ENCODE data around the gene DEPP1.
A peak's percentile ranks its signal among the peaks of the same experiment; 100 is the strongest.

The DEPP1 gene

DNA sequence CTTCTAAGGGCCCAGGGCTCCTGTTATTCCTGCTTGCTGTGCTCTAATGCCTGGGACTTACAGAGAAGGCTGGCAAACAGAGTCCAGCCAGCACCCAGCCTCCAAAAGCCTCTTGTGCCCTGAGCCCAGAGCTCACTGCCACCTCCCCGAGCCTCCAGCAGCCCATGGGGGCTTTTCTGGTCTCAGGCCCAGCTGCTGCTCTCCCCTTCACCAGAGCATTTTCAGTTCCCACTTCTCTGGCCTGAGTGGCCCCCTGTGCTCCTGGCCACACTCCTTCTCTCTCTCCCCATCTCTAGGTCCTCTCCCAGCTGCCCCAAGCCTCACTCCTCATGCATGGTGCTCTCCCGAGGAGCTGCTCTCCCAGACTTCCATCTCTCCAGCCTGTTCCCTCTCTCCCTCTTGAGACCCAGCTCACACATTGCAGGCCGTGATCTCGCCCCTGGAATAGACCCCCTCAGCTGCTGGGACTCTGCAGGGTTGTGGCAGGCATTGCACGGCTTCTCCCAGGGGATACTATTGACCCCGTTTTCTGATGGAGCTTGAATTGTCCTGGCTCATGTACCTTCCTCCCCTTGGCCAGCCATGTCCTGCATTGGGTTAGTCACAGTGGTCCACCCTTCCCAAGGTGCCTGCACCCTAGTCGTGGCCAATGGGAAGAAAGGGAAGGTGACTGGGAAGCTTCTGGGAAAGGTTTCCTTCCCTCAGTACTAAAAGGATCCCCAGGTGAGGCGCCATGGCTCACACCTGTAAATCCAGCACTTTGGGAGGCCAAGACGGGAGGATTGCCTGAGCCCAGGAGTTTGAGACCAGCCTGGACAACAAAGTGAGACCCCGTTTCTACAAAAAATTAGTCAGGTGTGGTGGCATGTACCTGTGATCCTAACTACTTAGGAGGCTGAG, 28.0 kb downstream of the DEPP1 start:
- no peak for DNase-seq

DNA sequence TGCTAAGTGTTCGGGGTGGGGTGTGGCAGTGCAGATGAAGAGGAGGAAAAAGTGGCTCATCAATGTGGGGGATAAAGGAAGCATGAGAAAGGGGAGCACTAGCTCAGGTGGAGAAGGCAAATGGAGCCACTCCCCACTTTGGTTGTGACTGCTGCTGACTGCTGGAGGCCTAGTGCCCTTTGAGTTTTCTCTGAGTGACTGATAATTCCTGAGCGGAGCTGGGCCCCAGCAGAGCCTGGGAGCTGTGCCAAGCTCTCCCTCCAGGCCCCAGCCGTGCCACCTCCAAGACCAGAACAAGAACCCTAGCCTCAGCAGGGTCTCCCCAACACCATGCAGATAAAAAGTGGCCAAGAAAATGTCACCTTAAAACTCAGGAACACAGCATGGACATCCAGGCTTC, 28.7 kb downstream of the DEPP1 start:
- DNase-seq, result no peak

DNA sequence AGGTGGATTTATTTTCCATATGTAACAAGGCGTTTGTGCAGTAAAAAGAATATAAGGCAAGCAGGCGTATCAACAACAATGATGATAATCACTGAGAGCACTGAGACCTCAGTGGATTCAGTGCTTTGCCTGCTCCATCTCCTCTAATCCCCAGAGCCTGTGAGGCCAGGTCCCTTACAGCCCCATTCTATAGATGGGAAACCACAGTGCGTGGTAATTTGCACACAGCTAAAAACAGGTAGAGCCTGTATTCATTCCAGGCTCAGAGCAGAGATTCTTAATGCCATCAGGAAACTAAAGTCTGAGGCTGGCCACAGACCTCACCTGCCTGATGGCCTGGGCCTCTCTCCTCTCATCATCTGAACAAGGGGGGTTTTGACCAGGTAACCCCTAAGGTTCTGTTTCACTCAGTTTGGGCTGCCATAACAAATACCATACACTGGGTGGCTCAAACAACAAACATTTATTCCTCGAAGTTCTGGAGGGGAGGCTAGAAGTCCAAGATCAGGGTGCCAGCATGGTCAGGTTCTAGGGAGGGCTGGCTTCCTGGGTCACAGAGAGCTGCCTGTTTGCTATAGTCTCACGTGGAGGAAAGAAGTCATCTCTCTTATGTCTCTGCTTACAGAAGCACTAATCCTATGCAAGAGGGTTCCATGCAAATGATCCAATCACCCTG, 29.3 kb downstream of the DEPP1 start:
- DNase-seq, result no peak

GRCh38 chr10:44948642-44949041, 30.0 kb downstream of the DEPP1 start:
- DNase-seq, result no peak

- no peak for DNase-seq
Measured at GRCh38 chr10:44947371-44948152, 31.0 kb downstream of the DEPP1 start.

DNA sequence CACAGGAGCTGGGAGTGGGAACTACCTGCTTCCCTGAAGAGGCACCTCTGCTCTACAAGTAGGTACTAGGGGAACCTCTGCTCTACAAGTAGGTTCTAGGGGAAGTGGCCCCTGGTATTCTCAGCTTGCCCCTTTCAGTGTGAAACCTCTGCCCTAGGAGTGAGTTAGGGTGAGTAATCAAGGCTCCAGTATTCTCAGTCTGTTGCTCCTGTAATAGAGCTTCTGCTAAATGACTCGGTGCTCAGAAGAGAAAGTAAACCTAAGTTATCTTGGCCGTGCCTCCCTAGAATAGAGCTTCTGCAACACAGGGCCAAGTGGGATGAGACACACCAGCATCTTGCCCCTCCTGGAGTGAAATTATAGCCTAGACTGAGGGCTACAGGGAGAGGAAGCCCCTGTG, 32.4 kb downstream of the DEPP1 start:
- no peak for DNase-seq

DNA sequence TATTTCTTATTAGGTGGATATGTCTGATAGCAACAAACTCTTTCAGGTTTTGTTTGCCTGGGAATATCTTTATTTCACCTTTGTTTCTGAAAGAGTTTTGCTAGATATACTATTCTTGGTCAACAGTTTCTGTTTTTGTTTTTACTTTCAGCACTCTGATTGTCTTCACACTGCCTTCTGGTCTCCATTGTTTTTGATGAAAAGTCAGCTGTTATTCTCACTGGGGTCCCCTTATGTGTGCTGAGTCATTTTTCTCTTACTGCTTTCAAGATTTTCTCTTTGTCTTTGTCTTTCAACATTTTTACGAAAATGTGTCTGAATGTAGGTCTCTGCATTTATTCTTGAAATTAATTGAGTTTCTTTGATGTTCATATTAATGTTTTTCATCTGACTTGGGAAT, 34.3 kb downstream of the DEPP1 start:
- DNase-seq, result no peak

DNA sequence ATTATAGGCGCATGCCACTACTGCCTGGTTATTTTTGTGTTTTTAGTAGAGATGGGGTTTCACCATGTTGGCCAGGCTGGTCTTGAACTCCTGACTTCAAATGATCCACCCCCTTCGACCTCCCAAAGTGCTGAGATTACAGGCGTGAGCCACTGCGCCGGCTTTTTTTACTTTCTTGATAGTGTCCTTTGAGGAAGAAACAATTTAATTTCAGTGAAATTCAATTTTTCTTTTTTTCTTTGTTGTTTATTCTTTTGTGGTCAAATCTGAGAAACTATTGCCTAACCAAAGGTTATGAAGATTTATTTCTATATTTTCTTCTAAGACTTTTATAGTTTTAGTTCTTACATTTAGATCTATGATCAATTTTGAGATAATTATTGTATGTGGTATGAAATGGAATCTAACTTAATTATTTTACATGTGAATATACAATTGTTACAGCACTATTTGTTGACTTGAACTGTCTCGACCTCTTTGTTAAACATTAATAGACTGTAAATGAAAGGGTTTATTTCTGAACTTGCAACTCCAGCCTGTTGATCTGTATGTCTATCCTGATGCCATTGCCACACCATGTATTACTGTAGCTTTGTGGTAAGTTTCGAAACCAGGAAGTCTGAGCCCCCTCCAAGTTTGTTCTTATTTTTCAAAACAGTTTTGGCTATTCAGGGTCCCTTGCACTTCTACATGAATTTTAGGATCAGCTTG, 38.8 kb downstream of the DEPP1 start:
- DNase-seq, result no peak

GRCh38 chr10:44938956-44939355, 39.7 kb downstream of the DEPP1 start:
- no peak for DNase-seq

- DNase-seq, result no peak
Measured at GRCh38 chr10:44937196-44938005, 41.2 kb downstream of the DEPP1 start.

DNA sequence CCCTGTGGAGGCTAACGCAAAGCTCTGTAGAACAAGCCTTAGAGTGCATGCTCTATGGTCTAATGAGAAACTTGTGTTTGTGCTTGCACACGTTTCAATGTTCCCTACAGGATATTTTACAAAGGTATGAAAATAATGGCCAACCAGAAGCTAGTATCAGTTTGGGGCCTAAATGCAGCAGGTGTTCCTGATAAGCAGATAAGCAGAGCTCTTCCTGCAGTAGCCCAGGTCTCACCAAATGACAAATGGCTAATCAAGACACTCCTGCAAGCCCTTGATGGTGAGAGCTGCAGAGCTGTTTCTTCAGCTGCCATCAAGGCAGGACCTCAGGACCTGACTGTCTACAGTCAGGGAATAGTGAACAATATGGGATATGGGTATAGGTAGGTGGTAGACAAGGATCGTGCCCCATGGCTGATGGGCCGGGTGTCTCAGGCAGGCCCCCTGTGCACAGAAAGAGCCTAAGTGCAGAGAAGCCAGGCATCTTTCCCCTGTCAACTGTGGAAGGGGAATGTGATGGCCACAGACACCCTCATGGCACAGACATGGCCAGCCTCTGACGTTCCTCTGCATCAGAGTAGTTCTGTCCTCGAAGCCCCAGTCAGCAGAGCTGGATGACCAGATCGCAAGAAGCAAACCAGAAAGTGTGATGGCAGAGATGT, 42.2 kb downstream of the DEPP1 start:
- DNase-seq, result no peak

DNA sequence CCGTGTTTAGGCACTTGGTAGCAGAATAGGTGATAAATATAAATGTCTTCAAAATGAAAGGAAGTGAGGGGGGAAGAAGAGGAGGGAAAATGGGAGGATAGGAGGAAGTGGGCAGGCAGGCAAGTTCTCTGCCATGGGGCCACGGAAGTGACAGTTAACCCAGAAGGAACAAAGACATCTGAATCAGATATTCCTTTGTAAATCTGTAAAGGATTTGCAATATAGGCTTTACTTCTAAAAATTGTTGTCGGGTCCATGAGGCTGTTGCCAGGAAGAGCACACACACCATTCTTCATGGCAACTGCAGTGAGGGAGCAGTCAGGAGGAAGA, 42.7 kb downstream of the DEPP1 start:
- DNase-seq, result no peak

DNA sequence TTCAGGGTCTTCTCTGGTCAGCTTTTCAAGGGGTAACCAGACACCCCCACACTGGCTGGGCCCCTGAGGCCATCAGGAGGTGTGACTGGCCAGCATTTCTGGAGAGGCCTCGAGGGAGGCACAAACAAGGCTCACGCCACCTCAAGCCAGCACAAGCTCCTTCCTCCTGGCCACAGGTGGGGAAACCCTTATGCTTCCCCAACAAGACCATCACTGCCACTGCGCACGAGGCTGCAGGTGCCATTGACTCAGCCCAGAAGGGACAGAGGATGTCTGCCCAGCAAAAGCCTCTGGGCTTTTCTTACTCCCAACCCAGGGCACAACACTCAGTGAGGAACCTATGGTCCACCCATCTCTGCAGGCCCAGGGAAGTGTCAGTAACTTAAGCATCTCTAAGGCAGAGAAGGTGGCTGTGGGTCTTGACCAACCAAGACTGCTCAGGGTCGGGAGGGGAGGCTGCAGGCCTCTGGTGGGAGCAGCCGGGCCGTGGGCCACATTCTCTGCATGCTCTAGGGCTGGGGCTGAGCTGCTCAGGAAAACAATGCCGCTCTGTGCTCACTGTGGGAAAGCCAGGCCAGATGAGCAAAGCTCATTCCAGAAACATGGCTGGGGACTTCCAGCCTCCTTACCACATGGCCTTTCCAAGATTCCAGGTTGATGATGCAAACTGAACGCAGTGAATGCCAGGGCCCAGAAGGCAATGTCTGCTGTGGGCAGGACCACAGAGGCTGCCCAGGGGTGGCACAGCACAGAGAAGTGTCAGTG, 43.2 kb downstream of the DEPP1 start:
- DNase-seq, result no peak

- DNase-seq, result no peak
Measured at GRCh38 chr10:44934416-44935200, 44.0 kb downstream of the DEPP1 start.

DNA sequence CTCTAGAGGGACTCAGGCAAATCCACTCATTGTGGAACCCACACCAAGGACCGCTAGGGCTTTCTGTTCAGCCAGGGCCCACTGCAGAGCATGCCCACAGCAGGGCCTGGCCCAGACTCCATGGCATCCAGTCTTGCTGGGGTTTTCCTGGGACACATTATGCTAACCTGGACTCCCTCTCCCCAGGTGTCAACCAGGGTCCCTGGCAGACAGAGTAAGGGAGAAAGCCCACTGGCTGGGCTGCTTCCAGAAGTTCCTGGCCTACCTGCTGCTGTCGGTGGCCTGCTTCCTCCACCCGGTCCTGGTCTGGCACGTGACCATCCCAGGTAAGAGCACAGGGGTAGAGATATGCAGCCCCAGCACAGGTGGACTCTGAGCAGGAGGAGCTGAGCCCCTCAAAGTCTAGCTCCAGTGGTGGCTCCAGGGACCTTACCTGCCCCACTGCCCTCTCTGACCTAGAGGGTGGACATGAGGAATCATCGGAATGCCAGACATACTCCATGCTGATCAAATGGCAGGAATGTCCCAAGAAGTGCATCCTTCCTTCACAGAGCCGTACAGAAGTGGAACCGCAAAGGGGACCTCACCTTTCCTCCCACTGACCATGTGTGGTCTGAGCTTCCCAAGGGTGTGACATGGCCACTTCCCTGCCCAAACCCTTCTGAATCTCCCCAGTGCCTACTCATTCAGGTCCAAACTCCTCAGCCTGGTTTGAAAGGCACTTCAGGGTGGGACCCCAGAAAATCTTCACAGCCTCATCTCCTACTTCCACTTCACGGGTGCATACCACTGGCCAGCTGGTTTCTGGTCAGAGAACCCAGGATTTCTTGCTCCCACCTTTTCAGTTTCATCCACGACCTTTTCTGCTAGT, 44.9 kb downstream of the DEPP1 start:
- no peak for DNase-seq

DNA sequence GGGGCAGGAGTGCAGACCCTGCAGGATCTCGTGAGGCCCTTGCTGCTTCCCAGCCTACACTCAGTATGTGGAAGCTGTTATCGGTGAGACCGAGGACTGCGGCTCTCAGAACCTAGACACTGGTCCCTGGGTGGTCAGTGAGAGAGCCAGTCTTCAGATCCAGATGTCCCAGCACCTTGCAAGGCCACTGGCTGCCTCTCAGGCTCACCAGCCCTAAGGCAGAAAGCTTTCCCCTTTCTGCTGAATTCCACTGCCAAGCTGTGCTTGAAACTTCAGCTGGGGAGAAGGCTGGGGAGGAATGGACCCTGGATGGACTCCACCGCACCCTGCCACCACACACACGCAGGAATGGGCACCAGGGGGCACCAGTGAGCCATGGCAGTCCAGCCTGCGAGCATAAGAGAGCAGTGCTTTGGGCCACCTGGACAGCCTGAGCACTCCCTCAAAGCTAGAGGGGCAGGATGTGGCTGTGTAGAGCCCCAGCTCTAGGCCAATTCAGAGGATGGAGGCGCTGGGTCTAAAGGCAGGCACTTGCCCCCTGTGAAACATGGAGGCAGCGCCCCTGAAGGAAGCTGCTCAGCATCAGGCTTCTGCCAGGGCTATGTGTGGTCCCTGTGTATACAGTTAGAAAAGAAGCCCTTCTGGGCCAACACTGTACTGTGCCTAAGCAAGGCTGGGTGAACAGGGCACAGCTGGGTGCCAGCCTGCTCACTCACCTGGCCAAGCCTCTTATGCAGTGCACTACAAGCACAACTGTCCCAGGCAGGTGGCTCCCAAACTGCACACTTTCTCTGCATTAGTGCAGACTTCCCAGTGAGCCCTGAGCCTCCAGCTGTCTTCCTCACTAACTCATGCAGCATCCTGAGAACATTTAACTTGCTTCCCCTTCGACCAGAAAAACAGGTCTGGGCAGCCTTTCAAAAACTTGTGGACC, 45.8 kb downstream of the DEPP1 start:
- DNase-seq, result peak; percentile 74

DNA sequence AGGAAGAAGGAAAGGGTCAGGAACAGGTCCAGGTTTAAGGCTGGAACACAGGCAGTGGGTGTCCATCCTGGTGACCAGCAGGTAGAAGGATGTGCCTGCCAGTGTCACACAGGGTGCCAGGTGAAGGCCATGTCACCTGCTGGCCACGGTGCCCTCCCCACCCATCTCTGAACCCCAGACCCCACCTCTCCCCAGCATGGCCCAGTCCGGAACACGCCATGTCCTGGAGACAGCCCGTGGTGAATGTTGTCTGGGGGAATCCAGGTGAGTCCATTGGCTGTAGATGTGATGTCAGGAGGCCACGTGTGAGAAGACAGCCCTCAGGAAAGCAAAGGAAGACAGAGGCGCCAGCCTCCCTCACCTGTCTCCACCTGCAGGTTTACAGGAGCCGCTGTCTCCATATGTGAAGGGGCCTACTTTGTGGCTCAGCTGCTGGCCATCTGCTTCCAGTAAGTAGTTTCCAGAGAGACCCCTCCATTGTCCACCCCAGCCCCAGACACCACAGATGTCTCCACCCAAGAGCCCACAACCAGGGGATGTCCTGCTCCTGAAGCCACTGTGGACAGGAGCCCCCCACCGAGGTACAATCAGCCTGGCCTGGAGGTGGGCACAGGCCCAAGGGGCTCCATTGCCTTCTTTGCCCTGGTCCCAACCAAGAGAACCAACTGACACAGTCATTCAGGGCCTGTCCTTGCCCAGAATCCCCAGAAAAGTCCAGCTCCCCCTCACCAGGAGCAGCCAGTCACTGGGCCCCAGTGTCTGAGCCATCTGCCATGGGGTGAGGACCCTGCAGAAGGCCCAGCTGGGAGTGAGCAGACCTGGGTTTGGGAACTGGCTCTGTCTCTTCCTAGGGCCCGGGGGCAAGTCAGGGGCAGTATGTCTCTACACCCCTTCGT, 46.7 kb downstream of the DEPP1 start:
- DNase-seq, result no peak
